NCI-H2029 (cell line): ENCODE data around the gene MED27.

Experiments used
- DNase-seq: peaks from one replicate; lab custom pipeline; 2025; lab: John Stamatoyannopoulos, UW

MED27 gene

GRCh38 chr9:132043708-132044107, 36.0 kb downstream of the MED27 start:
- DNase-seq: no peak

- no peak for DNase-seq
Observed at GRCh38 chr9:132042324-132042723, 37.3 kb downstream of the MED27 start.

- DNase-seq: no peak
Observed at GRCh38 chr9:132041798-132042197, 37.9 kb downstream of the MED27 start.

GRCh38 chr9:132040808-132041207, 38.9 kb downstream of the MED27 start:
- no peak for DNase-seq

- no peak for DNase-seq
Observed at GRCh38 chr9:132040246-132040645, 39.4 kb downstream of the MED27 start.

GRCh38 chr9:132039284-132039683, 40.4 kb downstream of the MED27 start:
- no peak for DNase-seq

- DNase-seq: peak; percentile 74
Observed at GRCh38 chr9:132037458-132037857, 42.2 kb downstream of the MED27 start.

- DNase-seq: no peak
Observed at GRCh38 chr9:132036521-132036920, 43.1 kb downstream of the MED27 start.

GRCh38 chr9:132035679-132036078, 44.0 kb downstream of the MED27 start:
- no peak for DNase-seq

- DNase-seq: peak; percentile 67
Observed at GRCh38 chr9:132032238-132032950, 47.3 kb downstream of the MED27 start.

GRCh38 chr9:132031467-132032237, 48.0 kb downstream of the MED27 start:
- no peak for DNase-seq

- DNase-seq: no peak
Observed at GRCh38 chr9:132030626-132031325, 48.9 kb downstream of the MED27 start.

- no peak for DNase-seq
Observed at GRCh38 chr9:132027752-132028663, 51.7 kb downstream of the MED27 start.

- no peak for DNase-seq
Observed at GRCh38 chr9:132026932-132027585, 52.6 kb downstream of the MED27 start.

GRCh38 chr9:132025766-132026165, 53.9 kb downstream of the MED27 start:
- DNase-seq: no peak

- no peak for DNase-seq
Observed at GRCh38 chr9:132024589-132024988, 55.1 kb downstream of the MED27 start.

- no peak for DNase-seq
Observed at GRCh38 chr9:132023419-132024180, 56.1 kb downstream of the MED27 start.

- no peak for DNase-seq
Observed at GRCh38 chr9:132020820-132021510, 58.7 kb downstream of the MED27 start.

- DNase-seq: no peak
Observed at GRCh38 chr9:132020272-132020671, 59.4 kb downstream of the MED27 start.

- no peak for DNase-seq
Observed at GRCh38 chr9:132019702-132020101, 60.0 kb downstream of the MED27 start.
